Immature natural killer cell (primary cell): ENCODE data around the gene NUP54. TPM values are rescaled to one million over a fixed set of nuclear protein-coding genes. Genes with fewer than 3 reads are reported as not detected.
A peak's percentile ranks its signal among the peaks of the same experiment; 100 is the strongest.

Experiments used
- DNase-seq, 3 donors: peaks; one replicate each; pipeline ENCODE4 v3.0.0; 2022; ENCODE audit warnings: mixed read lengths in 1 of 3
- H3K27ac Mint-ChIP-seq, 6 donors: one replicate each; pipeline ENCODE4 v1.8.0; 2020; ENCODE audit warnings: mixed read lengths in 6 of 6, mild to moderate bottlenecking in 5 of 6, inconsistent platforms in 4 of 6, moderate library complexity in 3 of 6
- H3K27me3 Mint-ChIP-seq, 3 donors: one replicate each; pipeline ENCODE4 v1.8.0; 2020 to 2021; ENCODE audit warnings: low read depth in 3 of 3, mild to moderate bottlenecking in 3 of 3, mixed read lengths in 3 of 3, moderate library complexity in 3 of 3, inconsistent platforms in 1 of 3
- H3K36me3 Mint-ChIP-seq, 3 donors: one replicate each; pipeline ENCODE4 v1.8.0; 2020; ENCODE audit warnings: mixed read lengths in 3 of 3, inconsistent platforms in 2 of 3, mild to moderate bottlenecking in 2 of 3
- H3K4me1 Mint-ChIP-seq, 2 donors: one replicate each; pipeline ENCODE4 v1.8.0; 2020; ENCODE audit warnings: inconsistent platforms in 2 of 2, mild to moderate bottlenecking in 2 of 2, mixed read lengths in 2 of 2, moderate library complexity in 1 of 2
- H3K4me3 Mint-ChIP-seq, 5 donors: one replicate each; pipeline ENCODE4 v1.8.0; 2020; ENCODE audit warnings: mild to moderate bottlenecking in 5 of 5, mixed read lengths in 5 of 5, inconsistent platforms in 3 of 5, moderate library complexity in 3 of 5
- H3K9me3 Mint-ChIP-seq, 6 donors: one replicate each; pipeline ENCODE4 v1.8.0; 2020; ENCODE audit warnings: mild to moderate bottlenecking in 6 of 6, mixed read lengths in 6 of 6, inconsistent platforms in 4 of 6, moderate library complexity in 3 of 6
- polyA plus RNA-seq, 3 donors: library from polyadenylated mRNA; unstranded; fragments of 300-500 nt; fragmentation: Illumina TruSeq; gene quantifications; one replicate each; pipeline ENCODE4 v1.2.3, GENCODE V29; 2021

NUP54 gene
- polyA plus RNA-seq, 3 donors from 2014 or later: 33.0 to 39.2 (median 33.8) TPM

DNA sequence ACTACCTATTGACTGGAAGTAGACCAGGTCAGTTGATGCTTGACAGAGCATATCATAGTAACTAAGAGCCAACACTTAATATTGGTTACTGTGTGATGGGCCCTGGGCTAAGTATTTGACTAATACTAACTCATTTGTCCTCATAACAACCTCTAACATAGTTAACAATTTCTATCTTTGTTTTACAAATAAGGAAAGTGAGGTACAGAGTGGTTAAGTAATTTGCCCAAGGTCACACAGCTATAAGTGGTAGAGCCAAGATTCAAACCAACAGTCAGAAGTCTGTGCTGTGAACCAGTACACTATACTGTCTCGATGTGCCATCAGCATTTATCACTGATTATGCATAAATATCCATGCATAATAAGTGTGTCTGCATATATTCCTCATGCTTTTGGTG is 27.1 kb upstream of the NUP54 start:
- Mint-ChIP-seq H3K36me3 (peaks cover 10 to 27% (median 19%) of the 10 kb centered on the region in 3 donors), H3K9me3 (no peaks in the 10 kb centered on the region), H3K27ac (no peak overlapping the region), H3K27me3 (no peaks in the 10 kb centered on the region), H3K4me3 (no peak overlapping the region), H3K4me1 (peaks cover 0 to 6% of the 10 kb centered on the region in 2 donors)
- no peak for DNase-seq

DNA sequence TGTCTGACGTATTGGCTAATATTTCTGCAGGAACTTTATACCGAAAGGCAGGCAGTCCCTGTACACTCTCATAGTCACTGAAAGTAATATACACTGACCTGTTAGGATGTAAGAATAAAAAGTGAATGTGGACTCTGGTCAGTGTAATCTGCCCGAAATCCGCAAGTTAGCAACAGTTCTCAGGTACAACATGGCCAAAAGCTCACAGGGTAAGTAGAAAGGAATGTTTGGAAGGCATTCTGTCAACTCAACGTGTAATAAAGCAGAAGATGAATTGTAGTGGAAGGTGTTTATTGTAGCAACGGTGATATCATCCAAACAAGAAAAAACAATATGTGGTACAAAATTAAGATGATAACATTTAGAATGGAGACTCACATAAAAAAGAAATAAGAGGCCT is 26.0 kb upstream of the NUP54 start:
- H3K4me1 Mint-ChIP-seq: peaks cover 0 to 6% of the 10 kb centered on the region in 2 donors
- H3K9me3 Mint-ChIP-seq: no peaks in the 10 kb centered on the region
- H3K36me3 Mint-ChIP-seq: peaks cover 17 to 27% (median 19%) of the 10 kb centered on the region in 3 donors
- no peak overlapping the region for H3K4me3 Mint-ChIP-seq
- H3K27me3 Mint-ChIP-seq: no peaks in the 10 kb centered on the region
- DNase-seq: no peak
- H3K27ac Mint-ChIP-seq: no peak overlapping the region

GRCh38 chr4:76168688-76169087 is 20.5 kb upstream of the NUP54 start:
- no peak for DNase-seq
- Mint-ChIP-seq H3K9me3 (no peaks in the 10 kb centered on the region), H3K27me3 (peaks cover 0 to 2% (median 0%) of the 10 kb centered on the region in 3 donors), H3K36me3 (peaks cover 26 to 41% (median 40%) of the 10 kb centered on the region in 3 donors), H3K4me1 (no peaks in the 10 kb centered on the region), H3K27ac (no peak overlapping the region), H3K4me3 (no peak overlapping the region)

GRCh38 chr4:76166480-76166879 is 18.3 kb upstream of the NUP54 start:
- H3K36me3 Mint-ChIP-seq: peaks cover 25 to 55% (median 49%) of the 10 kb centered on the region in 3 donors
- no peaks in the 10 kb centered on the region for H3K4me1 Mint-ChIP-seq
- H3K4me3 Mint-ChIP-seq: no peak overlapping the region
- no peak for DNase-seq
- peaks cover 0 to 2% (median 0%) of the 10 kb centered on the region in 3 donors for H3K27me3 Mint-ChIP-seq
- no peak overlapping the region for H3K27ac Mint-ChIP-seq
- H3K9me3 Mint-ChIP-seq: no peaks in the 10 kb centered on the region

DNA sequence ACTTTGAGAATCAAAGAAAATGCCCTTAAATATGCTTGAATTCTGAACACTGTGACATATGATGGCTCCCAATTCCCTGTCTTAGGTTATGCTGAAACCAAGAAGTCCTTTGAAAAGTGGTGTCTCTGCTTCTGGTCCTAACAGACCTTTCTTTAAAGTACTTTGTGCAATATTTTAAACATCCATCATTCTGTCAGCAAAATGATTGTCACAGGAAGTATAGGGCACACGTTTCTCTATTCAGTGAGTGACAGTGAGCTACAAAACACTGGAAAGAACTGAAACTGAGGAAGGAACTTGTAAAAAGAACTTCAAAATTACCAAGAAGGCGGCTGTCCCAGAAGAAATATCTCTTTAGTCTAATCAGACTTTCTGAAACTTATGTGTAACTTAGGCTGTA is 12.2 kb upstream of the NUP54 start:
- no peaks in the 10 kb centered on the region for H3K27me3 Mint-ChIP-seq
- no peaks in the 10 kb centered on the region for H3K4me1 Mint-ChIP-seq
- H3K4me3 Mint-ChIP-seq: no peak overlapping the region
- no peak for DNase-seq
- H3K36me3 Mint-ChIP-seq: peaks cover 13 to 43% (median 38%) of the 10 kb centered on the region in 3 donors
- no peaks in the 10 kb centered on the region for H3K9me3 Mint-ChIP-seq
- H3K27ac Mint-ChIP-seq: no peak overlapping the region

GRCh38 chr4:76156635-76157034 is 8.4 kb upstream of the NUP54 start:
- DNase-seq: no peak
- H3K27ac Mint-ChIP-seq: peak overlapping the region in 1 of 6 donors; percentile 17
- no peaks in the 10 kb centered on the region for H3K4me1 Mint-ChIP-seq
- H3K36me3 Mint-ChIP-seq: peaks cover 6 to 25% (median 18%) of the 10 kb centered on the region in 3 donors
- no peaks in the 10 kb centered on the region for H3K27me3 Mint-ChIP-seq
- H3K9me3 Mint-ChIP-seq: peaks cover 0 to 4% (median 0%) of the 10 kb centered on the region in 6 donors
- H3K4me3 Mint-ChIP-seq: no peak overlapping the region

GRCh38 chr4:76155979-76156378 is 7.8 kb upstream of the NUP54 start:
- Mint-ChIP-seq H3K27ac (no peak overlapping the region), H3K36me3 (peaks cover 0 to 18% (median 11%) of the 10 kb centered on the region in 3 donors)

GRCh38 chr4:76153356-76153755 is 5.2 kb upstream of the NUP54 start:
- Mint-ChIP-seq H3K36me3 (peaks cover 0 to under 1% (median under 1%) of the 10 kb centered on the region in 3 donors), H3K27ac (no peak overlapping the region), H3K4me1 (peaks cover 9 to 19% of the 10 kb centered on the region in 2 donors)

More at GRCh38 chr4:76155979-76156378, 7.8 kb upstream of the NUP54 start:
- Mint-ChIP-seq H3K4me3 (no peak overlapping the region), H3K9me3 (peaks cover 0 to 4% (median 0%) of the 10 kb centered on the region in 6 donors), H3K4me1 (no peaks in the 10 kb centered on the region), H3K27me3 (no peaks in the 10 kb centered on the region)
- no peak for DNase-seq

DNA sequence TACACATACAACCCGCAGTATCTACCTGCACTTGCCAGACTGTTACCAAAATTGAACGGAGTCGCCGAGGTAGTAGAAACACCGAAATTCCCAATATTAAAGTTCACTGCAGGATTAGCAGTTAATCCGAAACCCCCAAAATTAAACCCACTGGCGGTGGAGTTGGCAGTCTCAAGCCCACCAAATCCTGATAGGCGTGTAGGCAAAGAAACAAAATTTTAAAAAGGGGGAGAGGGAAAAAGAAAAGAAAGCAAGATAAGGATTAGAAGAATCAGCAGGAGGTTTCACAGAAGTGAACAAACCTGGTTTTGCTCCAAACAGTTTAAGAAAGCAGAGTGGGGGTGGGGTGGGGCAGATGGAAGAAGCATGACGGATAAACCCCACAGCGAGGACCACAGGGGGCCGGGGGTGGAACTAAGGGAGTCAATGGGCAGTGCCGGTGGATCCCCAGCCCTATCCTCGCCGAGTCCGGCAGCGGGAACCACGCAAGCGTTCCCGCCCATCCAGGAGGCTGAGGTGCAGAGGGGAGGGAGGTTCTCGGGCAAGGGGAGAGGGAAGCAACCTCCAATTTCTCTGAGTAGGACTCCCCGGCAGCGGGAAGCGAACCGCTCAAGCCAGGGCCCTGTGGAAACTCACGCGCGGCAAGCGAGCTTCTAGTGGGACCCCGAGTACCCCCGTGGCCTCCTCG is 599 bp downstream of the NUP54 start:
- H3K27ac Mint-ChIP-seq: peak overlapping the region; percentile 92 to 99 (median 95)
- H3K27me3 Mint-ChIP-seq: peaks cover 0 to 3% (median 0%) of the 10 kb centered on the region in 3 donors
- peak in 2 of 3 donors; percentile 0 to 38 for DNase-seq
- peak overlapping the region; percentile 95 to 99 (median 97) for H3K4me3 Mint-ChIP-seq
- H3K9me3 Mint-ChIP-seq: no peaks in the 10 kb centered on the region
- peaks cover 37 to 54% of the 10 kb centered on the region in 2 donors for H3K4me1 Mint-ChIP-seq
- H3K36me3 Mint-ChIP-seq: peaks cover 0 to 4% (median 4%) of the 10 kb centered on the region in 3 donors

More at GRCh38 chr4:76153356-76153755, 5.2 kb upstream of the NUP54 start:
- H3K4me3 Mint-ChIP-seq: no peak overlapping the region
- peaks cover 0 to 3% (median 0%) of the 10 kb centered on the region in 3 donors for H3K27me3 Mint-ChIP-seq
- H3K9me3 Mint-ChIP-seq: peaks cover 0 to 4% (median 0%) of the 10 kb centered on the region in 6 donors
- DNase-seq: no peak

DNA sequence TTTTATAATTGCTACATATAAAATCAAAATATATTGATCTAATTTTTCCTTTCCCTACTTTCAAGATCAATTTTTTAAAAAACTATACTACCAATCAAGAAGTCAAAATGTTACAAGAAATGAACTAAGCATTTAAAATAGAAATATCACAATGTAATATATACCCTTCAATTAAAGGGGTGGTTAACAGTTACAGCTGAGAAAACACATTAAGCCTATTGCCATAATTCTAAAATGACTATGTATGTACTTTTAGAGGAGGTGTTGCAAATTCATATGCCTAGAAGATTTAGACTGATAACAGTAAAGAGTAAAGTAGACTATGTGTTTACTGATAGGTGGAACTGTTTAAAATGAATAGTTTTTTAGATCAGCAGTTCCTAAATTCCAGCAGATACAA is 3.7 kb downstream of the NUP54 start:
- no peak overlapping the region for H3K27ac Mint-ChIP-seq
- H3K4me1 Mint-ChIP-seq: peaks cover 45 to 59% of the 10 kb centered on the region in 2 donors
- DNase-seq: no peak
- H3K27me3 Mint-ChIP-seq: peaks cover 0 to 3% (median 0%) of the 10 kb centered on the region in 3 donors
- peaks cover 5 to 10% (median 10%) of the 10 kb centered on the region in 3 donors for H3K36me3 Mint-ChIP-seq
- no peak overlapping the region for H3K4me3 Mint-ChIP-seq
- H3K9me3 Mint-ChIP-seq: no peaks in the 10 kb centered on the region

DNA sequence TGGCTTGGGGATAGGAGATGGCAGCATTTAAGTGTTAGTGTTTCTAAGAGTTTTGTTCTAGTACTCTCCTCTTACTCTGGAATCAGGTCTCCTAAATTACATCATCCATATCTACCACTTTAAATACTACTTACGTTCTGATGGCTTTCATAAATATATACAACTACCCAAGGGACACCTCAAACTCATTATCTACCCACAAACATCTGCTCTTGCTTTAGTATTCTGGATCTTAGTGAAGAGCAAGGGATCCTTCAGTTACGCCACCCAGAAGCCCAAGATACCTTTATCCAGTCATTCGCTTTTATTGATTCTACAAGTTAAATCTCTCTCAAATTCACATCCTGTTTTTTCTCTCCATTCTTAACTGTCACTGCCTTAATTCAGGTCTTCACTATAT is 7.0 kb downstream of the NUP54 start:
- peaks cover 16 to 22% (median 18%) of the 10 kb centered on the region in 3 donors for H3K36me3 Mint-ChIP-seq
- DNase-seq: no peak
- H3K27ac Mint-ChIP-seq: no peak overlapping the region
- peaks cover 0 to 1% (median 0%) of the 10 kb centered on the region in 3 donors for H3K27me3 Mint-ChIP-seq
- no peak overlapping the region for H3K4me3 Mint-ChIP-seq
- H3K9me3 Mint-ChIP-seq: no peaks in the 10 kb centered on the region
- peaks cover 26 to 46% of the 10 kb centered on the region in 2 donors for H3K4me1 Mint-ChIP-seq

GRCh38 chr4:76127754-76128153 is 20.4 kb downstream of the NUP54 start:
- no peaks in the 10 kb centered on the region for H3K9me3 Mint-ChIP-seq
- peaks cover 29 to 39% (median 34%) of the 10 kb centered on the region in 3 donors for H3K36me3 Mint-ChIP-seq

DNA sequence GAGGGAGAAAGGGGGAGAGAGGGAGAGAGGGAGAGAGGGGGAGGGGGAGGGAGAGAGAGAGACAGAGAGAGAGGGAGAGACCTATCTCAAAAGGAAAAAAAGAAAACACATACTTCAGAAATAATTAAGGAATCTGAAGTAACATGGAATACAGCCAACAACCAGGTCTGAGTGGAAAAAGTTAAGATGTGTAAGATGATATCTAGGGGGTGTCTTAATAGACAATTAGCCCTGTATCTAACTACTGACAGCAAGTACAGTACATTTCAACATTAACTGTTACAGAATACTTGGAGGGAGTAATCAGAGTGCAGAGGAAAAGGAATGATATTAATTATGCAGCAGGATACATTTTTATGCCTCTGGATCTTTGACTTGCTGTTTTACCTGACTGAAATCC is 22.4 kb downstream of the NUP54 start:
- Mint-ChIP-seq H3K9me3 (no peaks in the 10 kb centered on the region), H3K4me3 (no peak overlapping the region), H3K27ac (no peak overlapping the region), H3K36me3 (peaks cover 43 to 51% (median 44%) of the 10 kb centered on the region in 3 donors), H3K27me3 (peaks cover 1 to 2% (median 2%) of the 10 kb centered on the region in 3 donors), H3K4me1 (no peaks in the 10 kb centered on the region)
- DNase-seq: no peak

More at GRCh38 chr4:76127754-76128153, 20.4 kb downstream of the NUP54 start:
- Mint-ChIP-seq H3K27ac (no peak overlapping the region), H3K27me3 (peaks cover 1 to 2% (median 2%) of the 10 kb centered on the region in 3 donors), H3K4me1 (no peaks in the 10 kb centered on the region), H3K4me3 (no peak overlapping the region)
- DNase-seq: no peak

DNA sequence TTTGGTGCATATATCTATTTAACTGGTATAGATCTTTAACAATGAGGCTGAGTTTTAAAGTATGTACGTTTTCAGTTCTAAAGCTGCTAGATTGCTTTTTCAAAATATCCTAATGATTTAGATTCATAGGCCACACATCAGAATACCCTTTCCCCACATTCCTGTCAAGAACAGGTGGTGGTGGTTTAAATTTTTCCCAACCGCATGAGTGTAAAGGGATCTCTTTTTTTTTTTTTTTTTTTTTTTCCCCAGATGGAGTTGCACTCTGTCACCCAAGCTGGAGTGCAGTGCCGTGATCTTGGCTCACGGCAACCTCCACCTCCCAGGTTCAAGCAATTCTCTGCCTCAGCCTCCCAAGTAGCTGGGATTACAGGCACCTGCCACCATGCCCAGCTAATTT is 28.0 kb downstream of the NUP54 start:
- no peaks in the 10 kb centered on the region for H3K4me1 Mint-ChIP-seq
- no peaks in the 10 kb centered on the region for H3K9me3 Mint-ChIP-seq
- H3K36me3 Mint-ChIP-seq: peaks cover 56 to 67% (median 65%) of the 10 kb centered on the region in 3 donors
- DNase-seq: no peak
- H3K4me3 Mint-ChIP-seq: no peak overlapping the region
- peaks cover 0 to 2% (median 1%) of the 10 kb centered on the region in 3 donors for H3K27me3 Mint-ChIP-seq
- H3K27ac Mint-ChIP-seq: no peak overlapping the region
